Activated T-helper 17 cell treated with anti-CD3 and anti-CD28 coated beads, Interleukin-2, amount 50 U/mL, for 72 hours (primary cell): ENCODE measurements around the gene NPPA. TPM values are rescaled to one million over a fixed set of nuclear protein-coding genes. Genes with fewer than 3 reads are reported as not detected.
"Not testable (repeated sequence)": the region's sequence is repeated elsewhere in the genome, so short reads cannot be mapped to it uniquely, and the experiment has no call there.

Experiments
- ATAC-seq: fragments of 150-1000 bp; cut with Tn5 transposase; replicated peaks from 2 replicates; pipeline ENCODE4 v1.10.0; 2021; ENCODE audit warnings: mild to moderate bottlenecking, moderate library complexity
- H3K27ac Mint-ChIP-seq: one replicate; pipeline ENCODE4 v1.8.0; 2022; ENCODE audit warnings: mixed read lengths
- H3K27me3 Mint-ChIP-seq: one replicate; pipeline ENCODE4 v1.8.0; 2022; ENCODE audit warnings: mixed read lengths
- H3K36me3 Mint-ChIP-seq: one replicate; pipeline ENCODE4 v1.8.0; 2022; ENCODE audit warnings: low read depth, mild to moderate bottlenecking, mixed read lengths
- H3K4me1 Mint-ChIP-seq: one replicate; pipeline ENCODE4 v1.8.0; 2022; ENCODE audit warnings: mixed read lengths
- H3K4me3 Mint-ChIP-seq: one replicate; pipeline ENCODE4 v1.8.0; 2022; ENCODE audit warnings: mild to moderate bottlenecking, mixed read lengths
- H3K9me3 Mint-ChIP-seq: one replicate; pipeline ENCODE4 v1.8.0; 2022; ENCODE audit warnings: mixed read lengths
- total RNA-seq, 2 donors: library from RNA; stranded (reverse); gene quantifications; one replicate each; pipeline ENCODE4 v1.2.3, GENCODE V29; 2022

NPPA gene
- total RNA-seq, result not detected

- Mint-ChIP-seq H3K27me3 (peaks cover 15% of the 10 kb centered on the region), H3K36me3 (peaks cover 19% of the 10 kb centered on the region), H3K27ac (no peak within 1 kb of the TSS), H3K9me3 (no peaks in the 10 kb centered on the region), H3K4me3 (no peak within 1 kb of the TSS), H3K4me1 (no peaks in the 10 kb centered on the region)
- ATAC-seq, result no peak
Observed at GRCh38 chr1:11847667-11848372, at the start of gene NPPA. TSS of gene NPPA (minus strand) at chr1:11847783. CDS start at chr1:11847684, 99 bp downstream.

- not testable (repeated sequence) for H3K4me3 Mint-ChIP-seq, H3K27ac Mint-ChIP-seq, H3K4me1 Mint-ChIP-seq, ATAC-seq, H3K36me3 Mint-ChIP-seq, H3K9me3 Mint-ChIP-seq
- H3K27me3 Mint-ChIP-seq, result peaks cover 16% of the 10 kb centered on the region
Observed at GRCh38 chr1:11894501-11894900, 46.9 kb upstream of the NPPA start.

DNA sequence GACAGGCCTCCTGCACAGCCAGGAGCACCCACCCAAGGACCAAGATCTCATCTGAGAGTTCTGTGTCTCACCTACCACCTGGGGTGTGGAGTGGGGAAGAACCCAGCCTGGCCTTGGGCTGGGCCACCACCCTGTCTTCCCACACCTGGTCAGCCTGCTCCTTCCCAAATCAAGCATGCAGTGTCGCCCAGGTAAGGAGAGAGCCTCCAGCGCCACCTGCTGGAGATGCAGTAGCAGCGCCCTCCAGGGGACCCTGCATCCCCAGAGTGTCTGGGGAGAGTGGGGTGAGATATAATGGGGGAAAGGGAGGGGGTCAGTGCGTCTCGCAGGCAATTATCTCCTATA is 46.3 kb upstream of the NPPA start:
- Mint-ChIP-seq H3K27me3 (peaks cover 10% of the 10 kb centered on the region), H3K4me1 (no peaks in the 10 kb centered on the region), H3K36me3 (no peaks in the 10 kb centered on the region), H3K4me3 (no peak overlapping the region), H3K27ac (no peak overlapping the region), H3K9me3 (no peaks in the 10 kb centered on the region)
- peak; percentile 92 for ATAC-seq

DNA sequence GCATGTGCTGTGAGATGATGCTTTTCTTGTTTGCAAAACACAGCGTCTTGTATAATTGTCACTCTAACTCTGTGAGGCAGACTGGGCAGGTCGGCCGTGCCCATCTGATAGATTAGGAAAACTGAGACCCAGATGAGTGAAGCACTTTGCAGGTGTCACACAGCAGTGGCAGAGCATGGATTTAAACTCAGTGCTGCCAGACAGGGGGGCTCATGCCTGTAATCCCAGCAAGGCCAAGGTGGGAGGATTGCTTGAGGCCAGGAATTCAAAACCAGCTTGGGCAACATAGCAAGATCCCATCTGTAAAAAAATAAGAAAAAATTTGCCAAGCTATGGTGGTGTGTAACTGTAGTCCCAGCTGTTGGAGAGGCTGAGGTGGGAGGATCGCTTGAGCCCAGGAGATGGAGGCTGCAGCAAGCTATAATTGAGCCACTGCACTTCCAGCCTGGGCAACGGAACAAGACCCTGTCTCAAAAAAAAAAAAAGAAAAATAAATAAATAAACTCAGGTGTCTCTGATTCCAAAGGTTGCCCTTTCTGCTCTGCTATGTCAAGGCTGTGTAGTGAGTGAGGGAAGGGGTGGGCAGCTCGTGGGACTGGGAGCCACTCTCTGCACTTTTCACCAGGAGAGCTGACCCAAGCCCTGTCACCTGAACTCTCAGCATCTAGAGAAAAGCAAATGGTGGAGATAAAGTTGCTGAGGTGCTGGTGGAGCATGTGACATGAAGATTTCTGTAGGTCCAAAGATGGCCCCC is 44.0 kb upstream of the NPPA start:
- Mint-ChIP-seq H3K4me1 (no peaks in the 10 kb centered on the region), H3K9me3 (no peaks in the 10 kb centered on the region), H3K27ac (no peak overlapping the region), H3K36me3 (no peaks in the 10 kb centered on the region), H3K27me3 (peaks cover 4% of the 10 kb centered on the region), H3K4me3 (no peak overlapping the region)
- ATAC-seq, result no peak

GRCh38 chr1:11888877-11889208 is 41.3 kb upstream of the NPPA start:
- no peaks in the 10 kb centered on the region for H3K9me3 Mint-ChIP-seq
- no peak for ATAC-seq
- H3K4me1 Mint-ChIP-seq, result no peaks in the 10 kb centered on the region
- H3K36me3 Mint-ChIP-seq, result no peaks in the 10 kb centered on the region
- H3K4me3 Mint-ChIP-seq, result no peak overlapping the region
- no peak overlapping the region for H3K27ac Mint-ChIP-seq
- peaks cover under 1% of the 10 kb centered on the region for H3K27me3 Mint-ChIP-seq

GRCh38 chr1:11888206-11888876 is 40.8 kb upstream of the NPPA start:
- Mint-ChIP-seq H3K27ac (no peak overlapping the region), H3K9me3 (no peaks in the 10 kb centered on the region), H3K27me3 (no peaks in the 10 kb centered on the region)

GRCh38 chr1:11887666-11888007 is 40.1 kb upstream of the NPPA start:
- no peak for ATAC-seq
- H3K9me3 Mint-ChIP-seq, result no peaks in the 10 kb centered on the region
- no peak overlapping the region for H3K4me3 Mint-ChIP-seq

More at GRCh38 chr1:11888206-11888876, 40.8 kb upstream of the NPPA start:
- H3K4me3 Mint-ChIP-seq, result no peak overlapping the region
- no peaks in the 10 kb centered on the region for H3K36me3 Mint-ChIP-seq
- no peak for ATAC-seq
- H3K4me1 Mint-ChIP-seq, result no peaks in the 10 kb centered on the region

GRCh38 chr1:11886986-11887665 is 39.5 kb upstream of the NPPA start:
- H3K27me3 Mint-ChIP-seq, result peaks cover 7% of the 10 kb centered on the region
- no peak overlapping the region for H3K4me3 Mint-ChIP-seq
- no peak overlapping the region for H3K27ac Mint-ChIP-seq
- H3K9me3 Mint-ChIP-seq, result no peaks in the 10 kb centered on the region
- no peaks in the 10 kb centered on the region for H3K4me1 Mint-ChIP-seq
- no peak for ATAC-seq
- no peaks in the 10 kb centered on the region for H3K36me3 Mint-ChIP-seq

More at GRCh38 chr1:11887666-11888007, 40.1 kb upstream of the NPPA start:
- no peak overlapping the region for H3K27ac Mint-ChIP-seq
- H3K27me3 Mint-ChIP-seq, result peaks cover 5% of the 10 kb centered on the region
- H3K4me1 Mint-ChIP-seq, result no peaks in the 10 kb centered on the region
- H3K36me3 Mint-ChIP-seq, result no peaks in the 10 kb centered on the region

DNA sequence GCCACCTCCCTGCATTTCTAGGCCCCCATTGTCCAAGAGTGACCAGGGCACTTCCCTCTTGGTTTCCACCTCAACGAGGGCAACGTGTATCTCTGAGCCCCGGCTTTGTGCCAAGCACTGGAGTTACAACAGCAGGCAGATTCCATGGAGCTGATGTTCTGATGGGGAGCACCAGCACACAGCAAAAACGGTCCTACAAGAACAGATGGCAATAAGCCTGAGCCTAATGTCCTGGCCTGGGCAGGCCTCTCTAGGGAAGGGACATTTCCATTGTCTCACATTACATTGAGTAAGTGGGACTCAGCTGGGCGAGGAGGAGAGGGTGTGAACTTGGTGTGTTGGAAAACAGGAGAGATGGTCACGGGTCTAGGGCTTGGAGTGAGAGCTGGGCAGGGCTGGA is 38.3 kb upstream of the NPPA start:
- no peak overlapping the region for H3K4me3 Mint-ChIP-seq
- H3K4me1 Mint-ChIP-seq, result no peaks in the 10 kb centered on the region
- no peaks in the 10 kb centered on the region for H3K9me3 Mint-ChIP-seq
- H3K27ac Mint-ChIP-seq, result no peak overlapping the region
- no peaks in the 10 kb centered on the region for H3K36me3 Mint-ChIP-seq
- no peak for ATAC-seq
- peaks cover 16% of the 10 kb centered on the region for H3K27me3 Mint-ChIP-seq

GRCh38 chr1:11882814-11883538 is 35.4 kb upstream of the NPPA start:
- no peak overlapping the region for H3K27ac Mint-ChIP-seq
- no peak overlapping the region for H3K4me3 Mint-ChIP-seq
- H3K36me3 Mint-ChIP-seq, result no peaks in the 10 kb centered on the region
- no peak for ATAC-seq
- peaks cover 16% of the 10 kb centered on the region for H3K27me3 Mint-ChIP-seq
- H3K9me3 Mint-ChIP-seq, result no peaks in the 10 kb centered on the region
- H3K4me1 Mint-ChIP-seq, result no peaks in the 10 kb centered on the region

- Mint-ChIP-seq H3K27ac (no peak overlapping the region), H3K36me3 (no peaks in the 10 kb centered on the region), H3K4me3 (no peak overlapping the region)
Observed at GRCh38 chr1:11881749-11882441, 34.3 kb upstream of the NPPA start.

GRCh38 chr1:11880911-11881748 is 33.5 kb upstream of the NPPA start:
- no peak for ATAC-seq
- Mint-ChIP-seq H3K4me1 (no peaks in the 10 kb centered on the region), H3K36me3 (no peaks in the 10 kb centered on the region), H3K9me3 (no peaks in the 10 kb centered on the region), H3K27me3 (peaks cover 20% of the 10 kb centered on the region), H3K4me3 (no peak overlapping the region), H3K27ac (no peak overlapping the region)

More at GRCh38 chr1:11881749-11882441, 34.3 kb upstream of the NPPA start:
- Mint-ChIP-seq H3K27me3 (peaks cover 16% of the 10 kb centered on the region), H3K9me3 (no peaks in the 10 kb centered on the region), H3K4me1 (no peaks in the 10 kb centered on the region)
- no peak for ATAC-seq

DNA sequence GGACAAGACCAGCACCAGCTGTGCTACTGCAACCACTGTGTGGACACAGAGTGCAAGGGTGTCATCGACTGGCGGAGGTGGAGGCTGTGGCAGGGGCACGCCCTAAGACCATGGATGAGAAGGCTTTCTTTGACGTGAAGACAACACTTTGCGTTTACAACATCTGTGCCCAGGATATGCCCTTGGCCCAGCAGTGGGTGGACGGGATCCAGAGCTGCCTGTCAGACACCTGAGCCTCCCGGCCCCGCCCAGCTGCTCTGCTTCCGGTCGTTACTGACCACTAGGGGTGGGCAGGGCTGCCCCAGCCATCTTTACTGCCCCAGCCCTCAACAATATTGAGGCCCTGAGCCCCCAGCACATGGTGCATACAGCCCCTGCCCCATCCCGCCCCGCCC is 32.6 kb upstream of the NPPA start:
- no peaks in the 10 kb centered on the region for H3K9me3 Mint-ChIP-seq
- peaks cover 20% of the 10 kb centered on the region for H3K27me3 Mint-ChIP-seq
- no peaks in the 10 kb centered on the region for H3K36me3 Mint-ChIP-seq
- H3K27ac Mint-ChIP-seq, result no peak overlapping the region
- no peak for ATAC-seq
- H3K4me3 Mint-ChIP-seq, result no peak overlapping the region
- no peaks in the 10 kb centered on the region for H3K4me1 Mint-ChIP-seq
